ENCODE measurements around the gene SYT5.
"Not testable (repeated sequence)": the region's sequence is repeated elsewhere in the genome, so short reads cannot be mapped to it uniquely, and the experiment has no call there.

The SYT5 gene

GRCh38 chr19:55202199-55202598 lies 22.1 kb upstream of the SYT5 start:
- WGBS = 83% methylated on average over 7 of the region's 10 CpGs
- not testable (repeated sequence) for H3K27me3 ChIP-seq (ENCODE audit: insufficient read depth, low read length); H3K36me3 ChIP-seq (ENCODE audit: insufficient read depth, low read length); H3K9ac ChIP-seq (ENCODE audit: low read depth, low read length); H3K9me3 ChIP-seq (ENCODE audit: insufficient read depth, low read depth, low read length); H3K4me1 ChIP-seq (ENCODE audit: insufficient read depth, low read length); H3K27ac ChIP-seq (ENCODE audit: low read depth, low read length); H3K4me3 ChIP-seq (ENCODE audit: low read length)

- H3K9ac ChIP-seq (ENCODE audit: low read depth, low read length) = no peak overlapping the region
- no peak overlapping the region for H3K27ac ChIP-seq (ENCODE audit: low read depth, low read length)
- H3K27me3 ChIP-seq (ENCODE audit: insufficient read depth, low read length) = no peaks in the 10 kb centered on the region
- no peaks in the 10 kb centered on the region for H3K9me3 ChIP-seq (ENCODE audit: insufficient read depth, low read depth, low read length)
- no peaks in the 10 kb centered on the region for H3K4me1 ChIP-seq (ENCODE audit: insufficient read depth, low read length)
- WGBS = 80% methylated on average over 5 of the region's 5 CpGs
- H3K4me3 ChIP-seq (ENCODE audit: low read length) = no peak overlapping the region
- H3K36me3 ChIP-seq (ENCODE audit: insufficient read depth, low read length) = no peaks in the 10 kb centered on the region
Observed at GRCh38 chr19:55199620-55200204, 19.6 kb upstream of the SYT5 start.

DNA sequence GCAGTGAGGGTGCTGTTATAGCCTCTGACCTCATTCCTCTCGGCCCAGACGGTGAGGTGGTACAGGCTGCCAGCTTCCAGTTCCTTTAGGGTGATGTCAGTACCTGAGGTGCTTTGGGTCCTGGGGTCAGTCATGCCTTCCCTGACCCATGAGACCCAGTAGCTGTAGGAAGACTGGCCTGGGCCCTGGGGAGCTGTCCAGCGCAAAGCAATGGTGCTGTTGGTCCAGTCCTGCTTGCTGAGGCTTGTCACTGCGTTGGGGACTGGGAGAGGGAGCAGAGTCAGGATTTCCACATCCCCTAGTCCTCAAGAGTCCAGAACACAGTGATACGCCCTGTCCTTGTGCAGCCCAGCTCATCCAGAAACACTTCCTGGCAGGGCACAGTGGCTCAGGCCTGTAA lies 18.6 kb upstream of the SYT5 start:
- Histone ChIP-seq H3K27ac (ENCODE audit: low read depth, low read length) (no peak overlapping the region), H3K9me3 (ENCODE audit: insufficient read depth, low read depth, low read length) (no peaks in the 10 kb centered on the region), H3K4me1 (ENCODE audit: insufficient read depth, low read length) (no peaks in the 10 kb centered on the region), H3K4me3 (ENCODE audit: low read length) (no peak overlapping the region), H3K36me3 (ENCODE audit: insufficient read depth, low read length) (no peaks in the 10 kb centered on the region), H3K27me3 (ENCODE audit: insufficient read depth, low read length) (no peaks in the 10 kb centered on the region), H3K9ac (ENCODE audit: low read depth, low read length) (no peak overlapping the region)
- 75% methylated on average over 5 of the region's 5 CpGs for WGBS

GRCh38 chr19:55197528-55197927 lies 17.4 kb upstream of the SYT5 start:
- WGBS = 97% methylated on average over 2 of the region's 4 CpGs
- Histone ChIP-seq H3K27ac (ENCODE audit: low read depth, low read length) (no peak overlapping the region), H3K4me3 (ENCODE audit: low read length) (no peak overlapping the region), H3K9ac (ENCODE audit: low read depth, low read length) (no peak overlapping the region), H3K4me1 (ENCODE audit: insufficient read depth, low read length) (no peaks in the 10 kb centered on the region), H3K27me3 (ENCODE audit: insufficient read depth, low read length) (no peaks in the 10 kb centered on the region), H3K9me3 (ENCODE audit: insufficient read depth, low read depth, low read length) (no peaks in the 10 kb centered on the region), H3K36me3 (ENCODE audit: insufficient read depth, low read length) (no peaks in the 10 kb centered on the region)

- no peaks in the 10 kb centered on the region for H3K4me1 ChIP-seq (ENCODE audit: insufficient read depth, low read length)
- H3K27me3 ChIP-seq (ENCODE audit: insufficient read depth, low read length) = peaks cover under 1% of the 10 kb centered on the region; the same call in 1 of the 2 replicates
- H3K27ac ChIP-seq (ENCODE audit: low read depth, low read length) = no peak overlapping the region
- H3K9me3 ChIP-seq (ENCODE audit: insufficient read depth, low read depth, low read length) = no peaks in the 10 kb centered on the region
- H3K9ac ChIP-seq (ENCODE audit: low read depth, low read length) = no peak overlapping the region
- H3K4me3 ChIP-seq (ENCODE audit: low read length) = no peak overlapping the region
- WGBS = 91% methylated on average over 10 of the region's 10 CpGs
- no peaks in the 10 kb centered on the region for H3K36me3 ChIP-seq (ENCODE audit: insufficient read depth, low read length)
Observed at GRCh38 chr19:55196803-55197202, 16.7 kb upstream of the SYT5 start.

GRCh38 chr19:55193481-55193880 lies 13.4 kb upstream of the SYT5 start:
- H3K27ac ChIP-seq (ENCODE audit: low read depth, low read length) = no peak overlapping the region
- no peaks in the 10 kb centered on the region for H3K36me3 ChIP-seq (ENCODE audit: insufficient read depth, low read length)
- peaks cover 3% of the 10 kb centered on the region; the same call in 1 of the 2 replicates for H3K27me3 ChIP-seq (ENCODE audit: insufficient read depth, low read length)
- H3K4me1 ChIP-seq (ENCODE audit: insufficient read depth, low read length) = no peaks in the 10 kb centered on the region
- H3K4me3 ChIP-seq (ENCODE audit: low read length) = no peak overlapping the region
- no peak overlapping the region for H3K9ac ChIP-seq (ENCODE audit: low read depth, low read length)
- WGBS = 88% methylated on average over 12 of the region's 12 CpGs
- no peaks in the 10 kb centered on the region for H3K9me3 ChIP-seq (ENCODE audit: insufficient read depth, low read depth, low read length)

DNA sequence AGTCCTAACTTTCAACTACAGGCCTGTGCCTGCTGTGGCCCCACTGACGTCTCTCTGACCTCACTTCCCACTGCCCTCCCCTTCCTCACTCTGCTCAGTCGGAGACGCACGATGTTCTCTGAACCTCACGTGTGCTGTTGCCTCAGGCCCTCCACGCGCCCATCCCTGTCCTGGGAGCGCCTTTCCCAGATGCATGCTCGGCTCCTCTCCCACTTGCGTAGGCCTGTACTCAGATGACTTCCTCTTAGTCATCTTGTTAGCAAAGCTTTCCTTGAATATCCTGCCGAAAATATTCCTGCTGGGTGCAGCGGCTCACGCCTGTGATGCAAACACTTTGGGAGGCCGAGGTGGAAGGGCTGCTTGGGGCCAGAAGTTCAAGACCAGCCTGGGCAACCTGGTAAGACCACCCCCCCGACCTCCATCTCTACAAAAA lies 9.3 kb upstream of the SYT5 start:
- H3K36me3 ChIP-seq (ENCODE audit: insufficient read depth, low read length) = no peaks in the 10 kb centered on the region
- no peaks in the 10 kb centered on the region for H3K4me1 ChIP-seq (ENCODE audit: insufficient read depth, low read length)
- H3K27ac ChIP-seq (ENCODE audit: low read depth, low read length) = no peak overlapping the region
- 72% methylated on average over 14 of the region's 15 CpGs for WGBS
- peaks cover 3% of the 10 kb centered on the region; the same call in 1 of the 2 replicates for H3K27me3 ChIP-seq (ENCODE audit: insufficient read depth, low read length)
- no peak overlapping the region for H3K4me3 ChIP-seq (ENCODE audit: low read length)
- no peak overlapping the region for H3K9ac ChIP-seq (ENCODE audit: low read depth, low read length)
- no peaks in the 10 kb centered on the region for H3K9me3 ChIP-seq (ENCODE audit: insufficient read depth, low read depth, low read length)

GRCh38 chr19:55188625-55189024 lies 8.5 kb upstream of the SYT5 start:
- Histone ChIP-seq H3K27me3 (ENCODE audit: insufficient read depth, low read length) (peaks cover 3% of the 10 kb centered on the region; the same call in 1 of the 2 replicates), H3K27ac (ENCODE audit: low read depth, low read length) (no peak overlapping the region), H3K36me3 (ENCODE audit: insufficient read depth, low read length) (no peaks in the 10 kb centered on the region), H3K9ac (ENCODE audit: low read depth, low read length) (no peak overlapping the region), H3K4me1 (ENCODE audit: insufficient read depth, low read length) (no peaks in the 10 kb centered on the region), H3K4me3 (ENCODE audit: low read length) (no peak overlapping the region), H3K9me3 (ENCODE audit: insufficient read depth, low read depth, low read length) (no peaks in the 10 kb centered on the region)
- 79% methylated on average over 8 of the region's 8 CpGs for WGBS

GRCh38 chr19:55186080-55186479 lies 6.0 kb upstream of the SYT5 start:
- no peak overlapping the region for H3K4me3 ChIP-seq (ENCODE audit: low read length)
- WGBS = 87% methylated on average over 12 of the region's 12 CpGs
- no peaks in the 10 kb centered on the region for H3K9me3 ChIP-seq (ENCODE audit: insufficient read depth, low read depth, low read length)
- H3K36me3 ChIP-seq (ENCODE audit: insufficient read depth, low read length) = no peaks in the 10 kb centered on the region
- no peak overlapping the region for H3K9ac ChIP-seq (ENCODE audit: low read depth, low read length)
- peaks cover 17% of the 10 kb centered on the region for H3K27me3 ChIP-seq (ENCODE audit: insufficient read depth, low read length)
- H3K27ac ChIP-seq (ENCODE audit: low read depth, low read length) = no peak overlapping the region
- no peaks in the 10 kb centered on the region for H3K4me1 ChIP-seq (ENCODE audit: insufficient read depth, low read length)

GRCh38 chr19:55181740-55182139 lies 1.7 kb upstream of the SYT5 start:
- no peak overlapping the region for H3K27ac ChIP-seq (ENCODE audit: low read depth, low read length)
- H3K27me3 ChIP-seq (ENCODE audit: insufficient read depth, low read length) = peaks cover 38% of the 10 kb centered on the region
- H3K9me3 ChIP-seq (ENCODE audit: insufficient read depth, low read depth, low read length) = no peaks in the 10 kb centered on the region
- H3K36me3 ChIP-seq (ENCODE audit: insufficient read depth, low read length) = no peaks in the 10 kb centered on the region
- WGBS = 79% methylated on average over 20 of the region's 20 CpGs
- H3K9ac ChIP-seq (ENCODE audit: low read depth, low read length) = no peak overlapping the region
- no peak overlapping the region for H3K4me3 ChIP-seq (ENCODE audit: low read length)
- H3K4me1 ChIP-seq (ENCODE audit: insufficient read depth, low read length) = no peaks in the 10 kb centered on the region

DNA sequence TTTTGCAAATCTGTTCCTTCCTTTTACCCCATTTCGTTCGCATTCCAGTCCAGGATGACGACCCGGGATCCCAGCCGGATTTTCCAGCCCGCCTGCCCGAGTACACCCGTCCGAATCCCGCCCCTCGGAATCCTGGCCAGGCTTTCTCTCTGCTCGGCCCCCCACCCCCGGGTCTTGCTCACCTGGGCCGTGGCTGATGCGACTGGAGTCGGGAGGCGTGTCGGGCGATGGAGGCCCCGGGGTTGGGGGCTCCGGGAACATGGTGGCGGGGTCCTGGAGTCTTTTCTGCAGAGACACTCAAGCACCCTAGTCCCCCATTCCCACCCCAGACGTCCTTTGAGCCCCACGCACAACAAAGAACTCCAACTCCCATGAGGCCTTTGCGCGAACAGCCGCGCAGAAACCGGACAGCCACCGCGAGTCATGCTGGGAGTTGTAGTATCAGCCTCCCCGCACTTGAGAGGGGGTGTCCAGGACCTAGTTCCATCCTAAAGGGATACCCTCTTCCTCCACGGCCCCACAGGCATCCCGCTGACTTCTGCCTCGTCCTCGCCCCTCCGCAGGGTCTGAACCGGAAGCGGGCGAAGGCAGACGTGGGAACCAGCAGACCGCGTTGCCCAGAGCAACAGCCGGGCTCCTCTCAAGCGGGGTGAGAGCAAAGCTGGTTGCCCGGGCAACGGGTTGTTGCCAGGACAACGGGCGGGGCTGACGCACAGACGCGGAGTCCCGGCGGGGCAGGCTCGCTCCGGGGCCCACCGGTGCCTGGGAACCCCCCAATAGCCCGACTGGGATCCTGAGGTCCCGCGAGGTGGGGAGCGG lies 1.1 kb downstream of the SYT5 start:
- Histone ChIP-seq H3K36me3 (ENCODE audit: insufficient read depth, low read length) (no peaks in the 10 kb centered on the region), H3K4me1 (ENCODE audit: insufficient read depth, low read length) (no peaks in the 10 kb centered on the region), H3K9ac (ENCODE audit: low read depth, low read length) (no peak overlapping the region), H3K27me3 (ENCODE audit: insufficient read depth, low read length) (peaks cover 41% of the 10 kb centered on the region), H3K9me3 (ENCODE audit: insufficient read depth, low read depth, low read length) (no peaks in the 10 kb centered on the region), H3K27ac (ENCODE audit: low read depth, low read length) (no peak overlapping the region), H3K4me3 (ENCODE audit: low read length) (peak overlapping the region; percentile 62)
- WGBS = 5% methylated on average over 60 of the region's 61 CpGs

All from HUES64 (cell line).